ENCODE data around the gene CASP2.

Gene CASP2

GRCh38 chr7:143287935-143288826 is at the start of gene CASP2:
Gene CASP2 (plus strand): TSS chr7:143288351. CDS start chr7:143288456, 105 bp downstream.
- Histone ChIP-seq H3K27ac (ENCODE audit: low read length) (peak within 1 kb of the TSS; percentile 86), H3K4me1 (ENCODE audit: control insufficient read depth in 1 of 2, insufficient read depth in 2 of 2, low read length in 2 of 2) (peaks cover 13 to 32% of the 10 kb centered on the region in 2 donors), H3K4me3 (ENCODE audit: low read depth in 1 of 2, low read length in 2 of 2) (peak within 1 kb of the TSS; percentile 83 to 90), H3K36me3 (ENCODE audit: control insufficient read depth in 1 of 2, insufficient read depth in 2 of 2, low read length in 2 of 2) (peaks cover 10 to 14% of the 10 kb centered on the region in 2 donors), H3K9me3 (ENCODE audit: control insufficient read depth in 1 of 2, low read length in 2 of 2) (no peaks in the 10 kb centered on the region), H3K27me3 (ENCODE audit: low read depth, low read length) (no peaks in the 10 kb centered on the region)

GRCh38 chr7:143239813-143240212 is 48.3 kb upstream of the CASP2 start:
- Histone ChIP-seq H3K4me3 (ENCODE audit: low read depth in 1 of 2, low read length in 2 of 2) (no peak overlapping the region), H3K27me3 (ENCODE audit: low read depth, low read length) (no peaks in the 10 kb centered on the region), H3K4me1 (ENCODE audit: control insufficient read depth in 1 of 2, insufficient read depth in 2 of 2, low read length in 2 of 2) (peaks cover 0 to 5% of the 10 kb centered on the region in 2 donors), H3K9me3 (ENCODE audit: control insufficient read depth in 1 of 2, low read length in 2 of 2) (peaks cover 0 to 5% of the 10 kb centered on the region in 2 donors), H3K36me3 (ENCODE audit: control insufficient read depth in 1 of 2, insufficient read depth in 2 of 2, low read length in 2 of 2) (peaks cover 0 to 5% of the 10 kb centered on the region in 2 donors), H3K27ac (ENCODE audit: low read length) (no peak overlapping the region)

- peaks cover 0 to 5% of the 10 kb centered on the region in 2 donors for H3K9me3 ChIP-seq (ENCODE audit: control insufficient read depth in 1 of 2, low read length in 2 of 2)
- H3K4me1 ChIP-seq (ENCODE audit: control insufficient read depth in 1 of 2, insufficient read depth in 2 of 2, low read length in 2 of 2): peaks cover 0 to 5% of the 10 kb centered on the region in 2 donors
- peaks cover 0 to 5% of the 10 kb centered on the region in 2 donors for H3K36me3 ChIP-seq (ENCODE audit: control insufficient read depth in 1 of 2, insufficient read depth in 2 of 2, low read length in 2 of 2)
- peak overlapping the region in 1 of 2 donors; percentile 28 for H3K4me3 ChIP-seq (ENCODE audit: low read depth in 1 of 2, low read length in 2 of 2)
- peak overlapping the region; percentile 14 for H3K27ac ChIP-seq (ENCODE audit: low read length)
- H3K27me3 ChIP-seq (ENCODE audit: low read depth, low read length): no peaks in the 10 kb centered on the region
These were observed 47.6 kb upstream of the CASP2 start for GRCh38 chr7:143240291-143241168.

- no peaks in the 10 kb centered on the region for H3K9me3 ChIP-seq (ENCODE audit: control insufficient read depth in 1 of 2, low read length in 2 of 2)
- no peak overlapping the region for H3K4me3 ChIP-seq (ENCODE audit: low read depth in 1 of 2, low read length in 2 of 2)
- H3K27me3 ChIP-seq (ENCODE audit: low read depth, low read length): no peaks in the 10 kb centered on the region
- peaks cover 0 to 5% of the 10 kb centered on the region in 2 donors for H3K4me1 ChIP-seq (ENCODE audit: control insufficient read depth in 1 of 2, insufficient read depth in 2 of 2, low read length in 2 of 2)
- no peak overlapping the region for H3K27ac ChIP-seq (ENCODE audit: low read length)
- H3K36me3 ChIP-seq (ENCODE audit: control insufficient read depth in 1 of 2, insufficient read depth in 2 of 2, low read length in 2 of 2): peaks cover 0 to 5% of the 10 kb centered on the region in 2 donors
These were observed 45.8 kb upstream of the CASP2 start for GRCh38 chr7:143242306-143242705.

- Histone ChIP-seq H3K27me3 (ENCODE audit: low read depth, low read length) (no peaks in the 10 kb centered on the region), H3K4me1 (ENCODE audit: control insufficient read depth in 1 of 2, insufficient read depth in 2 of 2, low read length in 2 of 2) (peaks cover 0 to 5% of the 10 kb centered on the region in 2 donors), H3K36me3 (ENCODE audit: control insufficient read depth in 1 of 2, insufficient read depth in 2 of 2, low read length in 2 of 2) (peaks cover 0 to 5% of the 10 kb centered on the region in 2 donors), H3K9me3 (ENCODE audit: control insufficient read depth in 1 of 2, low read length in 2 of 2) (no peaks in the 10 kb centered on the region), H3K4me3 (ENCODE audit: low read depth in 1 of 2, low read length in 2 of 2) (no peak overlapping the region), H3K27ac (ENCODE audit: low read length) (no peak overlapping the region)
These were observed 45.0 kb upstream of the CASP2 start for GRCh38 chr7:143243111-143243510.

- Histone ChIP-seq H3K36me3 (ENCODE audit: control insufficient read depth in 1 of 2, insufficient read depth in 2 of 2, low read length in 2 of 2) (peaks cover 0 to 5% of the 10 kb centered on the region in 2 donors), H3K9me3 (ENCODE audit: control insufficient read depth in 1 of 2, low read length in 2 of 2) (no peaks in the 10 kb centered on the region), H3K27ac (ENCODE audit: low read length) (no peak overlapping the region), H3K4me3 (ENCODE audit: low read depth in 1 of 2, low read length in 2 of 2) (no peak overlapping the region), H3K27me3 (ENCODE audit: low read depth, low read length) (no peaks in the 10 kb centered on the region), H3K4me1 (ENCODE audit: control insufficient read depth in 1 of 2, insufficient read depth in 2 of 2, low read length in 2 of 2) (peaks cover 0 to 5% of the 10 kb centered on the region in 2 donors)
These were observed 44.5 kb upstream of the CASP2 start for GRCh38 chr7:143243614-143244013.

- no peak overlapping the region for H3K27ac ChIP-seq (ENCODE audit: low read length)
- peaks cover 0 to 2% of the 10 kb centered on the region in 2 donors for H3K4me1 ChIP-seq (ENCODE audit: control insufficient read depth in 1 of 2, insufficient read depth in 2 of 2, low read length in 2 of 2)
- no peaks in the 10 kb centered on the region for H3K9me3 ChIP-seq (ENCODE audit: control insufficient read depth in 1 of 2, low read length in 2 of 2)
- H3K36me3 ChIP-seq (ENCODE audit: control insufficient read depth in 1 of 2, insufficient read depth in 2 of 2, low read length in 2 of 2): peaks cover 0 to 5% of the 10 kb centered on the region in 2 donors
- no peak overlapping the region for H3K4me3 ChIP-seq (ENCODE audit: low read depth in 1 of 2, low read length in 2 of 2)
- H3K27me3 ChIP-seq (ENCODE audit: low read depth, low read length): no peaks in the 10 kb centered on the region
These were observed 43.8 kb upstream of the CASP2 start for GRCh38 chr7:143244321-143244720.

- Histone ChIP-seq H3K27ac (ENCODE audit: low read length) (no peak overlapping the region), H3K4me1 (ENCODE audit: control insufficient read depth in 1 of 2, insufficient read depth in 2 of 2, low read length in 2 of 2) (no peaks in the 10 kb centered on the region), H3K36me3 (ENCODE audit: control insufficient read depth in 1 of 2, insufficient read depth in 2 of 2, low read length in 2 of 2) (peaks cover 0 to 3% of the 10 kb centered on the region in 2 donors), H3K27me3 (ENCODE audit: low read depth, low read length) (no peaks in the 10 kb centered on the region), H3K4me3 (ENCODE audit: low read depth in 1 of 2, low read length in 2 of 2) (no peak overlapping the region), H3K9me3 (ENCODE audit: control insufficient read depth in 1 of 2, low read length in 2 of 2) (no peaks in the 10 kb centered on the region)
These were observed 43.0 kb upstream of the CASP2 start for GRCh38 chr7:143245123-143245522.

- no peaks in the 10 kb centered on the region for H3K27me3 ChIP-seq (ENCODE audit: low read depth, low read length)
- no peak overlapping the region for H3K4me3 ChIP-seq (ENCODE audit: low read depth in 1 of 2, low read length in 2 of 2)
- no peak overlapping the region for H3K27ac ChIP-seq (ENCODE audit: low read length)
- H3K36me3 ChIP-seq (ENCODE audit: control insufficient read depth in 1 of 2, insufficient read depth in 2 of 2, low read length in 2 of 2): no peaks in the 10 kb centered on the region
- H3K4me1 ChIP-seq (ENCODE audit: control insufficient read depth in 1 of 2, insufficient read depth in 2 of 2, low read length in 2 of 2): no peaks in the 10 kb centered on the region
- H3K9me3 ChIP-seq (ENCODE audit: control insufficient read depth in 1 of 2, low read length in 2 of 2): no peaks in the 10 kb centered on the region
These were observed 40.8 kb upstream of the CASP2 start for GRCh38 chr7:143247372-143247771.

GRCh38 chr7:143248761-143249354 is 39.3 kb upstream of the CASP2 start:
- Histone ChIP-seq H3K36me3 (ENCODE audit: control insufficient read depth in 1 of 2, insufficient read depth in 2 of 2, low read length in 2 of 2) (no peaks in the 10 kb centered on the region), H3K27me3 (ENCODE audit: low read depth, low read length) (no peaks in the 10 kb centered on the region), H3K9me3 (ENCODE audit: control insufficient read depth in 1 of 2, low read length in 2 of 2) (no peaks in the 10 kb centered on the region), H3K4me3 (ENCODE audit: low read depth in 1 of 2, low read length in 2 of 2) (no peak overlapping the region), H3K27ac (ENCODE audit: low read length) (no peak overlapping the region), H3K4me1 (ENCODE audit: control insufficient read depth in 1 of 2, insufficient read depth in 2 of 2, low read length in 2 of 2) (no peaks in the 10 kb centered on the region)

- Histone ChIP-seq H3K4me1 (ENCODE audit: control insufficient read depth in 1 of 2, insufficient read depth in 2 of 2, low read length in 2 of 2) (no peaks in the 10 kb centered on the region), H3K4me3 (ENCODE audit: low read depth in 1 of 2, low read length in 2 of 2) (no peak overlapping the region), H3K27me3 (ENCODE audit: low read depth, low read length) (no peaks in the 10 kb centered on the region), H3K9me3 (ENCODE audit: control insufficient read depth in 1 of 2, low read length in 2 of 2) (no peaks in the 10 kb centered on the region), H3K27ac (ENCODE audit: low read length) (no peak overlapping the region), H3K36me3 (ENCODE audit: control insufficient read depth in 1 of 2, insufficient read depth in 2 of 2, low read length in 2 of 2) (no peaks in the 10 kb centered on the region)
These were observed 38.0 kb upstream of the CASP2 start for GRCh38 chr7:143250199-143250598.
